ENCODE results near the gene NXPH4. TPM values are rescaled to one million over a fixed set of nuclear protein-coding genes. Genes with fewer than 3 reads are reported as not detected.

The NXPH4 gene
- total and polyA plus RNA-seq, 2 donors (not counting 1 experiment from before 2014, with no cell fraction given), result 3.5 to 8.6 TPM

DNA sequence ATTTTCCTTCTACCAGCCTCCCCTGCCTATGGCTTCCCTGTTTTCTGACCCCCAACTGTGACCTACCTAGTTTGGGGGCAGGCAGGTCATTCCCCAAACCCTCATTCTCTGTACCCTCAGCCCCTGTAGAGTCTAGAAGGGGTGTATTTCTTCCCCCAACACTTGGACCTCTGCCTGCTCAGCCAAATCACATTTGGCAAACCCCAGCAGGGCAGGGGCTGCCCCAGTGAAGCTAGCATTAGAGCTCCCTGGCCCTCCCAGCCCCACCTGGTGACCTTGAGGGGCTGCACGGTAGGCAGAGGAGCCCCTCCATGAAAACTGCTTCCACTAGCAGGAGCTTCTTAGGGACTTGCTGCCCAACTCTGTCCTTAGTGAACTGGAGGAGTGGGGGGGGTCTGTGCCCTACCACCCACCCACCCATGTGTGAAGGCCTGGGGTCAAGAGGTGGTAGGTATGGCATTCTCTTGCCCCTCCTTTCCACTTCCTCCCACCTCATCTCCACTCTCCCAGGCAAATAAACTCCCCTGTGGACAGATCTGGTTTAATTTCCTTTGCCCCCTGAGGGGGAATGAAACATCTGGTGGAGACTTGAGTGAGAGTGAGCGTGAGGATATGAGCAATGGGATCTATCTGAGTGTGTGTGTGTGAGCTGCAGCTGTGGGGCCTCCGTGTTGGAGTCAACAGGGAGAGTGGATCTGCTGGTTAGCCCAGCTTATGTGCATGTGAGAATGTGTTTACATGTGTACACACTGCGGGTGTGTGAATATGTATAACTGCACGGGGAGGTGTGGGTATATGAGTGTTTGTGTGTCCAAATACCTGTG, 1.6 kb downstream of the NXPH4 start:
- Histone ChIP-seq H3K36me3 (replicated peaks in 1 of 2; ENCODE audit: control extremely low read depth in 1 of 2, control insufficient read depth in 1 of 2, extremely low read depth in 1 of 2, insufficient read depth in 2 of 2, low read length in 1 of 2) (no peaks in the 10 kb centered on the region), H3K79me2 (ENCODE audit: control insufficient read depth, insufficient read depth, low read length) (no peaks in the 10 kb centered on the region), H3K9me3 (ENCODE audit: control extremely low read depth in 1 of 3, control insufficient read depth in 2 of 3, insufficient read depth in 1 of 3, low read length in 2 of 3) (peaks cover 0 to 31% (median 0%) of the 10 kb centered on the region in 3 donors), H3K4me2 (replicated peaks; ENCODE audit: low read depth, low read length, poor library complexity, severe bottlenecking) (peak overlapping the region; percentile 94), H3K9ac (ENCODE audit: low read length) (no peak overlapping the region), H2AFZ (ENCODE audit: insufficient read depth, low read depth, low read length, poor library complexity, severe bottlenecking) (no peak overlapping the region), H3K4me3 (ENCODE audit: control extremely low read depth in 1 of 5, extremely low read depth in 1 of 5, insufficient read depth in 1 of 5, low read depth in 2 of 5, low read length in 4 of 5) (no peak overlapping the region), H3K27ac (ENCODE audit: low read length in 2 of 2) (no peak overlapping the region), H4K20me1 (ENCODE audit: control insufficient read depth, insufficient read depth, low read length, poor library complexity, severe bottlenecking) (peaks cover 30% of the 10 kb centered on the region), H3K27me3 (replicated peaks in 1 of 4; ENCODE audit: control extremely low read depth in 1 of 4, control insufficient read depth in 3 of 4, insufficient read depth in 4 of 4, low read length in 3 of 4) (peaks cover 0 to 92% (median 57%) of the 10 kb centered on the region in 4 experiments), H3K4me1 (ENCODE audit: control insufficient read depth in 2 of 2, insufficient read depth in 2 of 2, low read length in 2 of 2) (peaks cover 80 to 84% of the 10 kb centered on the region in 2 donors)
- peaks cover 66% of the 10 kb centered on the region for H3K27me3 Mint-ChIP-seq
- ATAC-seq (ENCODE audit: low read depth) (no peak), DNase-seq (no peak)
- POLR2A ChIA-PET, result interaction anchor here (1.2 to 3.3 kb wide), 2 partner anchors 10 to 24 kb away, joined by 4 to 28 read pairs; partner anchors contain the start of gene SHMT2
- CTCF ChIA-PET, result interaction anchor here (1.2 to 8.8 kb wide), 2 partner anchors 18 to 94 kb away, joined by 4 to 838 read pairs; partner anchors contain the start of genes SHMT2 and STAC3
- TF ChIP-seq, protein P1, sequence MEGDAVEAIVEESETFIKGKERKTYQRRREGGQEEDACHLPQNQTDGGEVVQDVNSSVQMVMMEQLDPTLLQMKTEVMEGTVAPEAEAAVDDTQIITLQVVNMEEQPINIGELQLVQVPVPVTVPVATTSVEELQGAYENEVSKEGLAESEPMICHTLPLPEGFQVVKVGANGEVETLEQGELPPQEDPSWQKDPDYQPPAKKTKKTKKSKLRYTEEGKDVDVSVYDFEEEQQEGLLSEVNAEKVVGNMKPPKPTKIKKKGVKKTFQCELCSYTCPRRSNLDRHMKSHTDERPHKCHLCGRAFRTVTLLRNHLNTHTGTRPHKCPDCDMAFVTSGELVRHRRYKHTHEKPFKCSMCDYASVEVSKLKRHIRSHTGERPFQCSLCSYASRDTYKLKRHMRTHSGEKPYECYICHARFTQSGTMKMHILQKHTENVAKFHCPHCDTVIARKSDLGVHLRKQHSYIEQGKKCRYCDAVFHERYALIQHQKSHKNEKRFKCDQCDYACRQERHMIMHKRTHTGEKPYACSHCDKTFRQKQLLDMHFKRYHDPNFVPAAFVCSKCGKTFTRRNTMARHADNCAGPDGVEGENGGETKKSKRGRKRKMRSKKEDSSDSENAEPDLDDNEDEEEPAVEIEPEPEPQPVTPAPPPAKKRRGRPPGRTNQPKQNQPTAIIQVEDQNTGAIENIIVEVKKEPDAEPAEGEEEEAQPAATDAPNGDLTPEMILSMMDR (IDR thresholded peaks at IDR 0.05), result no peak
- no peak for TF ChIP-seq EZH2 (IDR thresholded peaks at IDR 0.05; ENCODE audit: borderline replicate concordance, insufficient read depth, low read depth, low read length, poor library complexity, severe bottlenecking)
- intact Hi-C loops (cut with micrococcal nuclease), result no loop called here
- 72% methylated on average over 4 of the region's 5 CpGs for whole genome bisulfite sequencing (ENCODE audit: insufficient coverage)
- H3K27ac Mint-ChIP-seq, result peak overlapping the region; percentile 82
- no peaks in the 10 kb centered on the region for H3K9me3 Mint-ChIP-seq (ENCODE audit: insufficient read depth)
- peak overlapping the region; percentile 88 for H3K4me3 Mint-ChIP-seq
- H3K4me1 Mint-ChIP-seq, result peaks cover 79% of the 10 kb centered on the region

Data from B cell (primary cell).